ENCODE measurements around the gene FHOD1.

Gene FHOD1

DNA sequence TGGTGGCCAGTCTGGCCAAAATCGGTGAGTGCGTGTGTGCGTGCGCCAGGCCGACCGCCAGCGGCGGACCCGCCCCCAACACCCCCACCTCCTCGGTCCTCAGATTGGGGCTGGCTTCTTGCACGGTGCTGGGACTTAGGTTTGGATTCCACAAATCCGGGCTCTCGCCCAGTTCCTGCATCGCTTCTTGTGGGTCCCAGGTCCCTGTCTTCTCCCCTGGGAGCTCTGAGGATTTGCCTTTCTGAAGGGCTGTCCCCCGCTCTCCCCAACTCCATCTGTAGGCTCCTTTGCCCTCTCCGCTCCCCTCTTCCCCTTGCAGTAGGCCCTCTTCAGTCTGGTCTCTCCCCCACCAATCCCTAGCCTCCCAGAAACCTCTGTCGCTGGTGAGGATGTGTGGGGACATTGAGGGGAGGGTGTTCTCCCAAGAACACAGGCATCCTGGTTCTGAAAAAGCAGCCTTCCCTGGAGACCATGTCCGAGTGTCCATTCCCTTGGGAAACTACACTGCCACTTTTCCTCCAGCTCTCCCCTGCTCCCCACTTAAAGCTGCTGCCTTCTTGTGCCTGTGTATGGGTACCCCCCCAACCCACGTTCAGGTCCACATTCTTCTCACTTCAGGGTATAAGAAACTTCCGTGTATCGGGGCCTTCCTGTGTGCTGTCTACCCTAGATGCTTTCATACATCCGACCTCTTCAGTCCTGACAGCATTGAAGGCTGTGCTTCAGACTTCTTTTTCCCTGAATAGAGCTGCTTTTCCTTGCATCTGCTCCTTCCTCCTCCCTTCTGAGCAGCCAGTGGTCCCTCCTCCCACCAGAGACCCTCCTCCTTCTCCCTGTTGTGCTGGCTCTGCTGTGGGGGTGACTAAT lies 2.1 kb upstream of the FHOD1 start:
- no peak for DNase-seq (ENCODE audit: low spot score)

- DNase-seq (ENCODE audit: low spot score), result peak; percentile 69
Measured at GRCh38 chr16:67248401-67249177, 1.3 kb upstream of the FHOD1 start, which contains the start of gene SLC9A5. Gene SLC9A5, plus strand, starts transcription at chr16:67248979. Its CDS starts 36 bp downstream, at chr16:67249015.

DNA sequence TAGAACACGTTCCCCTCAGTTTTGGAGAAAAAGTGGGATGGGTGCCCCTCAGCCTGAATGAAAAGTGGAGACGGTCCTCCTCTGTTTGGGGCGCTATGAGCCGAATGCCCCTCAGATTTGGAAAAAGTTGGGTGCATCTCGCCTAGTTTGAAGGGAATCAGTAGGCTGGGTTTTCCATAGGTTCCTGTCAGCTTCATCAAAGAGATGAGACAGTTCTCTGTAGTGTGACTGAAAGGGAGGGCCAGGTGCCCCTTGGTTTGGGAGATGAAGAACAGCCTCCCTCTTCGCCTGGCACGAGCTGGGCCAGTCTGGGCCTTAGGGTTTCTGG lies 756 bp upstream of the FHOD1 start:
- no peak for DNase-seq (ENCODE audit: low spot score)

GRCh38 chr16:67246756-67247191 lies 507 bp downstream of the FHOD1 start:
- DNase-seq (ENCODE audit: low spot score), result peak; percentile 78

- DNase-seq (ENCODE audit: low spot score), result peak; percentile 92
Measured at GRCh38 chr16:67246081-67246755, 1.1 kb downstream of the FHOD1 start.

GRCh38 chr16:67245674-67246080 lies 1.6 kb downstream of the FHOD1 start:
- no peak for DNase-seq (ENCODE audit: low spot score)

DNA sequence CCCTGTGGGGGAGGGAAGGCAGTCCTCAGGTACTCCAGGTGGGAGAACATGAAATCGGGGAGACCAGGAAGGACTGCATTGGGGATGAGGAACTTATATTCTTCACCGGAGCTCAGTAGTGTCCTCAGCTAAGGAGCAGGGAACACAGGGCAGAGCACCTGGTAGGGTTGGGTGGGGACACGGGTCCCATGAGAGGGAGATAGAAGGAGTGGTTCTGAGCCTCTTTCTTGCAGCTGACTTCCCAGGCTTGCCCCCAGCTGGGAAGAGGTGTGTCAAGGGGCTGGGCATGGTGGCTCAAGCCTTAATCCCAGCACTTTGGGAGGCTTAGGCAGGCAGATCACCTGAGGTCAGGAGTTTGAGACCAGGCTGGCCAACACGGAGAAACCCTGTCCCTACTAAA lies 2.1 kb downstream of the FHOD1 start:
- no peak for DNase-seq (ENCODE audit: low spot score)

GRCh38 chr16:67244387-67245185 lies 2.7 kb downstream of the FHOD1 start:
- no peak for DNase-seq (ENCODE audit: low spot score)

DNA sequence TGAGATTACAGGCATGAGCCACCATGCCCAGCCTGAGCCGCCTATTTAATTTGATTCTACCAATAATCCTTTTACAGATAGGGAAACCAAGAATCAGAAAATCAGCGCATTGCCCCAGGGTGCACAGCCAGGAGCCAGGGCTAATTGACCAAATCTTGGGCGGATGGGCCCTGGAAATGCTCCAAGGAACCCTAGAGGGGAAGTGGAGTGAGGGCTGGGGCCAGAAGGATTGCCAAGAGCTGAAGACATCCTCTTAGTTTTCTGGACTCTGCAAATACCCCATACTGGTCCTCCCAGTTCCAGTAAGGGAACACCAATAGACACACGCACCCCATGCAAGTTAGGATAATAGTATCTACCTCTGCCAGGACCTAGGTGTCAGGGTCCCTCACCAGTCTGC lies 3.8 kb downstream of the FHOD1 start:
- DNase-seq (ENCODE audit: low spot score), result no peak

DNA sequence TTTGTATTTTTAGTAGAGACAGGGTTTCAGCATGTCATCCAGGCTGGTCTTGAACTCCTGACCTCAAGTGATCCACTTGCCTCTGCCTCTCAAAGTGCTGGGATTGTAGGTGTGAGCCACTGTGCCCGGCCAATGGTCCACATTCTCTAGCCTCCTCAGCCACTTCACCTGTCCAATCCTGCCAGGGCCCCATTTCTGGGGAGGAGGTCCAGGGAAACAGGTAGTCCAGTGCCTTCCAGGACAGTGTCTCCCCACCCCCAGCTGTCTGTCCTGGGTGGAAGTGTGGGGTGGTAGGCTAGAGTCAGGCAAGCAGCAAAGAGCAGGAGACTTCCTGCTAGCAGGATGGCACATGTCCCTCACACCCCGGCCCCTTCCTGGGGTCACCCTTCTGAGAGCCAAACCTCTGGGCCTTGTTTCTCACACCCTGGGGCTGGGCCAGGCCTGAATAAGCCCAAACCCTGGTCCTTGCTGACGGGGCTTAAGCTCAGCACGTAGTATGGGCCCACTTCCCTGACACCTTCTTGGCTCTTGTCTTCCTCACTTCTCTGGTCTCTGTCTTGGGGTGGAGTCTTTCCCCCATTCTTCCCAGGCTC lies 5.0 kb downstream of the FHOD1 start:
- DNase-seq (ENCODE audit: low spot score), result no peak

- DNase-seq (ENCODE audit: low spot score), result no peak
Measured at GRCh38 chr16:67241008-67241900, 6.0 kb downstream of the FHOD1 start.

GRCh38 chr16:67240506-67240905 lies 6.8 kb downstream of the FHOD1 start:
- DNase-seq (ENCODE audit: low spot score), result no peak

DNA sequence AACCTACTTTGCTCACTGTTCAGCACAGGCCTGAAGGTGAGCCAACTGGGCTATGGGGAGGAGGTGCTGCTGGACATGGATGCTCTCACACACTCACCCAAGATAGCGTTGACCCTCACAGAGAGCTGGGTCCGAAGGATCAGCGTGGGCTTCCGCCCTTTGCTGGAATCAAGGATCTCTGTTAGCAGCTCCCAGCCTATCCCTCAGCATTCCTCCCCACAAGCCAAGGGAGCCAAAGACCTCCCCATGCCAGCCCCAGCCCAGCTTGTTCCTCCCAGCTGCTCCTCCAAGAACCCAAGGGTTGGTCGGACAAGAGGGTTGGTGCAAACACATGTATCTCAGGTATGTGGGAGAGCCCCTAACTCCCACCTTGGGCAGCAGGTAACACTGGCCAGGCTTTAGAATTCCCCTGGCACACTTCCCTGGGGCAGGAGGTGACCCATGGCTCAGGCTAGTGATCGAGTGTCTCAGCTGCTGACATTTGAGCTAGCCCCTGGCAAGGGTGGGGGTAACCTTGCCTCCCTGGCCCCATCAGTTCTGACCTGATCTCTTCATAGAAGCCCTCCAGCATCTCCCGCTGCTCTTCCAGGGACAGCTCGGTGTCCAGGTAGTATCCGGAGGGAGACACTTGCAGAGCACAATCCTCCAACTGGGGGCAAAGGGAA lies 8.3 kb downstream of the FHOD1 start:
- no peak for DNase-seq (ENCODE audit: low spot score)

GRCh38 chr16:67238278-67238575 lies 9.1 kb downstream of the FHOD1 start:
- no peak for DNase-seq (ENCODE audit: low spot score)

DNA sequence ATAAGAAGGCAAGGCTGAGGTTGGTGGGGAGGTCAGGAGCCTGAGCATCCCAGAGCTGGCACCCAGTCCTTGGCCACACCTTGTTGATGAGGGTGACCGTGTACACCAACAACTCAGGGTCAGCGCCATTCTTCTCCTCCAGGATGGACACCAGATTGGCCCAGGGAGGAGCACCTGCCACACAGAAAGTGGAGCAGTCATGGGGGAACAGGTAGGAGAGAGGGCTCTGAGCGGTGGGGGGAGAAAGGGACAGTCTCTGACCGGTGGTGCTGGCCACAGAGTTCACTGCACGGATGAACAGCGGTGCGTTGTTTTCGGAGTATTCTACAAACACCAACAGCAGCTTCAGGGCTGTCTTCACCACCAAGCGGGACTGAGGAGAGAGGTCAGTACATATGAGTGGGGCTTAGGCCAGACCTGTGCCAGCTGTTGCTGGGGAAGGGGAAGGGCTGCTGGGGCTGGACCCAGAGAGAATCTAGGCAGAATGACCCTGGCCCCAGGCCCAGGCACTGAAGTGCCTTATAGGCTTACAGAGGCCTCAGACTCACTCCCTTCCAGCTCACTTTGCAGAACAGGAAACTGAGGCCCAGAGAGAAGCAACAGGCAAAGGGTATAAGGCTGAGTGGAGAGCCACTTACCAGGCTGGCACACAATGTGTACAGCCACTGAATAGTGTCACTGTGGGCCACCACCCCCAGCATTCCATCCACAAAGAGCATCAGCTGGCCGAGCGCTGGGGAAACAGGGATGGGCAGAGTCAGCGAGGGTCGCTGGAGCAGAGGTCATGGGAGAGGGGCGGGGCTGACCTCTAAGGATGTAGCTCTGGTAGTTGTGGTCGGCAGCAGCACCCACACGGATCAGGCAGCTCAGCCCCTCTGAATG lies 9.6 kb downstream of the FHOD1 start:
- no peak for DNase-seq (ENCODE audit: low spot score)

DNA sequence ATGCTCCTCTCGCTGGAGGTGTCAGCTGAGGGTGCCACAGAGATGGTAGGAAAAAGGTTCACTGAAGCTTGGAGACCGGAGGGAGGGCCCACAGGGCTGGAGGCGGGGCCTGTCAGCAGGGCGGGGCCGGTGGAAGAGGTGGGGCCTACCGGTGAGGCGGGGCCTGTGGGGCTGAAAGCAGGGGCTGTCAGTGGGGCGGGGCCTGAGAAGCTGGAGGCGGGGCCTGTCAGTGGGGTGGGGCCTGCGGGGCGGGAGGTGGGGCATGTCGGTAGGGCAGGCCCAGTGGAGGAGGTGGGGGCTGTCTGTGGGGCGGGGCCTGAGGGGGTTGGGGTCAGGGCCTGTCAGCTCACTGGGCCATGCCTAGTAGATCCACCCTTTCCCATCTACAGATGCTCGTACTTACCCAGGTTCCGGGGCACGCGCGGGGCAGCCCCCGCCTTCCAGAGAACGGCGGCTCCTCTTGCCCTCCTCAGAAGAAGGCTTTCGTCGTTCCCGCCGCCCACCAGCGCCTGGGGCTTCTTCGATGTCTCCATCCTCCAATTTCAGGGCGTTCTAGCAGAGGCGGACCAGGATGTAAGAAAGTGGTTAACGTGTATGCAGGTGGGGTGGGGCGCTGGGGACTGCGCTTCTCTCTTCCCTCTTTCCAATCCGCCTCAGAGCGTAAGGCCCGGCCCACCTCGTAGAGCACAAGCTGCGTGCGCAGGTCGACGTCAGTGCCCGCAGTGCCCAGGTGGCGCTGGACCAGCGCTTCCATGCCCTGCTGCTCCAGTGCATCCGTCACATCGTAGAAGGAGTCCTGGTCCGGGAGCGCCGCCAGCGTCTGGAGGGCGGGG lies 10.5 kb downstream of the FHOD1 start:
- DNase-seq (ENCODE audit: low spot score), result peak; percentile 93

- no peak for DNase-seq (ENCODE audit: low spot score)
Measured at GRCh38 chr16:67235816-67236562, 11.3 kb downstream of the FHOD1 start.
